AG09319 (cell line): ENCODE data around the gene RGS19.

Experiments used
- DNase-seq: peaks from one replicate; pipeline ENCODE4 v3.0.0-alpha.2; 2010; ENCODE audit warnings: low read depth; ENCODE audit errors: extremely low read depth
- TF ChIP-seq, protein P1 (sequence below): IDR thresholded peaks from 2 replicates; pipeline ENCODE4 v1.5.1; 2011; ENCODE audit warnings: low read depth, mild to moderate bottlenecking, inconsistent platforms, low read length, moderate library complexity

RGS19 gene

DNA sequence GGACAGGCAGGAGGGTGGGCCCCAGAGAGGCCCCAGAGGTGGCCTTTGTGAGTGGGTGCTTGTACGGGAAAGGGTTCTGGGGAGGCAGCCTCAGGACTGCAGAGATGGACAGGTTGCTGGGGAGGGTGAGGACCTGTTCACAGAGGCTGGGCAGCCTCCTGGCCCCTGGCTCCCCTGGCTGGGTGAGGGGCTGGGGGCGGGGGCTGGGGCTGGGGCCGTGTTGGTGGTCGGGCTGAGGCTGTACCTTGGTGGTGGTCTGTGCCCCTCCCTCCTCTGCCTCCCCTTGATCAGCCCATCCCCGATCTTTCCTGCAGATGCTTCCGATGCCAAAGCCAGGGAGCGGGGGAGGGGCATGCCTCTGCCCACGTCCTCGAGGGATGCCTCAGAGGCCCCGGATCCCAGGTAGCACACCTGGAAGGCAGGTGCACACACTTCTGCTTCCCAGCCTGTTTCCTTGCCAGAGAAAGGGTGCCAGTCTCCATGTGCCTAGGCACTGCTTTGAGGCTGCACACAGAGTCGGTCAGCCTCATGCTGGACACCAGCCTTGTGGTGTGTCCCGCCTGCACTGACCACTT lies 11.5 kb downstream of the RGS19 start:
- DNase-seq: no peak
- TF ChIP-seq, protein P1, sequence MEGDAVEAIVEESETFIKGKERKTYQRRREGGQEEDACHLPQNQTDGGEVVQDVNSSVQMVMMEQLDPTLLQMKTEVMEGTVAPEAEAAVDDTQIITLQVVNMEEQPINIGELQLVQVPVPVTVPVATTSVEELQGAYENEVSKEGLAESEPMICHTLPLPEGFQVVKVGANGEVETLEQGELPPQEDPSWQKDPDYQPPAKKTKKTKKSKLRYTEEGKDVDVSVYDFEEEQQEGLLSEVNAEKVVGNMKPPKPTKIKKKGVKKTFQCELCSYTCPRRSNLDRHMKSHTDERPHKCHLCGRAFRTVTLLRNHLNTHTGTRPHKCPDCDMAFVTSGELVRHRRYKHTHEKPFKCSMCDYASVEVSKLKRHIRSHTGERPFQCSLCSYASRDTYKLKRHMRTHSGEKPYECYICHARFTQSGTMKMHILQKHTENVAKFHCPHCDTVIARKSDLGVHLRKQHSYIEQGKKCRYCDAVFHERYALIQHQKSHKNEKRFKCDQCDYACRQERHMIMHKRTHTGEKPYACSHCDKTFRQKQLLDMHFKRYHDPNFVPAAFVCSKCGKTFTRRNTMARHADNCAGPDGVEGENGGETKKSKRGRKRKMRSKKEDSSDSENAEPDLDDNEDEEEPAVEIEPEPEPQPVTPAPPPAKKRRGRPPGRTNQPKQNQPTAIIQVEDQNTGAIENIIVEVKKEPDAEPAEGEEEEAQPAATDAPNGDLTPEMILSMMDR: no peak

DNA sequence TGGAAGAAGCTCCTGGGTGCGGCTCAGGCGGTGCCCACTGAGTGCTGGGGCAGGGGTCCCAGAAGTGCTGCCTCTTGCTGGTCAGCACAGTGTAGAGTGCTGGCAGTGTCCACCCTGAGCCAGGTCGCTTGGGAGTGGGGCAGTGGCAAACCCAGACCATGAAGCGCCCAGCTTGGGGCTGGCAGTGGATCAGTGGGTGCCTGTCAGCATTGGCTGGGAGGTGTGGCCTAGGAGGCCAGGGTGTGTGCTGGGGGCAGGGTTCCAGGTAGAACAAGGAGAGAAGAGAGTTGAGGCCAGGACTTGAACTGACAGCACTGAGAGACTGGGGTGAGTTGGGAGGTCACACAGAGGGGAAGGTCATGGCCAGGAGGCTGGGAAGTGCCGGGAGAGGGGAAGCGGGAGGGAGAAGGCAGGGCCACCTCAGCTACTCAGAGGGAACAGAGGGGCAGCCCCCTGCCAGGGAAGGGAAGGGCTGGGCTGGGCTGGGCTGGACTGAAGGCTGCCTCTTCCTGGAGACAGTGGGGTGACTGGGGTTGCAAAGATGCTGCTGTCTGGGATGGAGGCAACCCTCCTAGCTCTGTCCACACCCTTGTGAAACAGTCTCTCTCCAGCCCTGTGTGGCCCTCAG lies 12.2 kb downstream of the RGS19 start:
- no peak for DNase-seq
- TF ChIP-seq, protein P1: no peak

- DNase-seq: no peak
- TF ChIP-seq, protein P1: no peak
Observed at GRCh38 chr20:64065974-64066343, 13.4 kb downstream of the RGS19 start.

GRCh38 chr20:64065062-64065973 lies 14.0 kb downstream of the RGS19 start:
- TF ChIP-seq, protein P1: no peak
- no peak for DNase-seq

DNA sequence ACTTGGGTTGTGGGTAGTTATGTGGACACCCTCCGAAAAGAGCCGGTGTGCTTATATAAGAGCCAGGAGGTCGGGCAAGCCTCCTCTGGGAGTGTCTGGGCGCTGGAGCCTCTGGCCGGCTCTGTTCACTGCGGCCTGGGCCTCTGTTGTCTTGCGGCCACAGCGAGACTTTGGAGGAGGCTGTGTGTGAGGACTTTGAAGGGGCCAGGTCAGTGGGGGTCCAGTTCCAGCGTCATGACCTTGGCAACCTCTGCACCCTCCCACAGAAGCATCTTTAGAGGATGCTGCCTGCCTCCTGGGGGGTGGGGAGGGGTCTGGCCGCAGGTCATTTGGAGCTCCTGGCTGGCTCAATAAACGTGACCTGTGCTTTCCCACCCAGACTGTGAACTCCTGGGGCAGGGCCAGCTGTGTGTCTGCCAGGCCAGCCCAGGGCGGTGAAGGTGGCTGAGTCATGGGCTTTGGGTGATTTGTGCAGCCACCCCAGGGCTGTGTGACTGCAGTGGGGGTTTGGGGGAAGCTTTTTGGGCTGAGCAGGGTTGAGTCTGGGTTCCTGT lies 15.1 kb downstream of the RGS19 start:
- TF ChIP-seq, protein P1: no peak
- DNase-seq: no peak

GRCh38 chr20:64063389-64064144 lies 15.8 kb downstream of the RGS19 start:
- TF ChIP-seq, protein P1: no peak
- DNase-seq: no peak
